ENCODE measurements around the gene POLA1. TPM values are rescaled to one million over a fixed set of nuclear protein-coding genes. Genes with fewer than 3 reads are reported as not detected.
A peak's percentile ranks its signal among the peaks of the same experiment; 100 is the strongest.

The POLA1 gene
- total RNA-seq, 4 donors from 2014 or later = 12.0 to 15.6 (median 12.5) TPM

DNA sequence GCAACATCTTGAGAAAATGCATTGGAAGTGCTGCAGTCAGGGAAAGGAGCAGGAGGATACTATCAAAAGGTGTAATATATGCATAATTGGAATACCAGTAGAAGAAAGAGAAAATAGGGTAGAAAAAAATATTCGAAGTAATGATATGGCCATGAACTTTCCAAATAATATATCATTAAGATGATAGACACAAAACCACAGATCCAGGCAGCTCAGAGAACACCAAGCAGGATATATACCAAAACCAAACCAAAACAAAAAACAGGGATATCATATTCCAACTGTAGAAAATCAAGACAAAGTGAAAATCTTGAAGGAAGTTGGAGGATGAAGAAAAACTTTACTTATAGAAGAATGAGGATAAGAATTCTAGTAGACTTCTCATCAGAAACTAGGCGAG, 9.7 kb upstream of the POLA1 start:
- Histone ChIP-seq H3K4me3 (no peak overlapping the region), H3K9me3 (no peaks in the 10 kb centered on the region), H3K27me3 (no peaks in the 10 kb centered on the region), H3K27ac (no peak overlapping the region), H3K36me3 (no peaks in the 10 kb centered on the region), H3K4me1 (no peaks in the 10 kb centered on the region)
- TF ChIP-seq EP300 (IDR thresholded peaks at IDR 0.05) (no peak), CTCF (IDR thresholded peaks at IDR 0.05) (no peak), POLR2A (IDR thresholded peaks at IDR 0.05) (no peak), POLR2AphosphoS5 (IDR thresholded peaks at IDR 0.05) (no peak)
- 70 to 90% methylated on average over 2 of the region's 2 CpGs for WGBS, 2 donors (ENCODE audit: low coverage in 1 of 2)
- ATAC-seq = no peak

- Histone ChIP-seq H3K4me3 (no peak overlapping the region), H3K27ac (no peak overlapping the region), H3K27me3 (no peaks in the 10 kb centered on the region), H3K36me3 (no peaks in the 10 kb centered on the region), H3K9me3 (no peaks in the 10 kb centered on the region), H3K4me1 (peaks cover 0 to 15% (median 0%) of the 10 kb centered on the region in 3 donors)
- TF ChIP-seq EP300 (IDR thresholded peaks at IDR 0.05) (no peak), POLR2A (IDR thresholded peaks at IDR 0.05) (no peak)
- 73 to 80% methylated on average over 2 to 4 of the region's 4 CpGs for WGBS, 2 donors (ENCODE audit: low coverage in 1 of 2)
- ATAC-seq = no peak
Measured at GRCh38 chrX:24692305-24692704, 1.4 kb upstream of the POLA1 start.

- WGBS, 2 donors (ENCODE audit: low coverage in 1 of 2) = 8 to 13% methylated on average over 2 to 4 of the region's 6 CpGs
- Histone ChIP-seq H3K4me3 (peak overlapping the region in 1 of 2 donors; percentile 66), H3K27me3 (no peaks in the 10 kb centered on the region), H3K9me3 (no peaks in the 10 kb centered on the region), H3K27ac (peak overlapping the region in 1 of 4 donors; percentile 88), H3K36me3 (peaks cover 0 to 5% of the 10 kb centered on the region in 2 donors), H3K4me1 (peaks cover 0 to 15% (median 0%) of the 10 kb centered on the region in 3 donors)
- no peak for ATAC-seq
- TF ChIP-seq CTCF (IDR thresholded peaks at IDR 0.05) (no peak), POLR2A (IDR thresholded peaks at IDR 0.05) (no peak), POLR2AphosphoS5 (IDR thresholded peaks at IDR 0.05) (no peak), EP300 (IDR thresholded peaks at IDR 0.05) (no peak)
Measured at GRCh38 chrX:24694825-24695224, 1.1 kb downstream of the POLA1 start.

- H3K9me3 ChIP-seq = no peaks in the 10 kb centered on the region
- no peak overlapping the region for H3K4me3 ChIP-seq
- TF ChIP-seq EP300 (IDR thresholded peaks at IDR 0.05) = no peak
- no peak for TF ChIP-seq POLR2AphosphoS5 (IDR thresholded peaks at IDR 0.05)
- TF ChIP-seq POLR2A (IDR thresholded peaks at IDR 0.05) = no peak
- TF ChIP-seq CTCF (IDR thresholded peaks at IDR 0.05) = no peak
- H3K36me3 ChIP-seq = peaks cover 0 to 15% of the 10 kb centered on the region in 2 donors
- no peak for ATAC-seq
- H3K27me3 ChIP-seq = no peaks in the 10 kb centered on the region
- WGBS, 2 donors (ENCODE audit: low coverage in 1 of 2) = 55% methylated on average over 6 of the region's 6 CpGs; no CpG with 5 or more reads in 1 of the 2 donors
- no peak overlapping the region for H3K27ac ChIP-seq
- peaks cover 0 to 15% (median 0%) of the 10 kb centered on the region in 3 donors for H3K4me1 ChIP-seq
Measured at GRCh38 chrX:24696294-24696693, 2.6 kb downstream of the POLA1 start.

DNA sequence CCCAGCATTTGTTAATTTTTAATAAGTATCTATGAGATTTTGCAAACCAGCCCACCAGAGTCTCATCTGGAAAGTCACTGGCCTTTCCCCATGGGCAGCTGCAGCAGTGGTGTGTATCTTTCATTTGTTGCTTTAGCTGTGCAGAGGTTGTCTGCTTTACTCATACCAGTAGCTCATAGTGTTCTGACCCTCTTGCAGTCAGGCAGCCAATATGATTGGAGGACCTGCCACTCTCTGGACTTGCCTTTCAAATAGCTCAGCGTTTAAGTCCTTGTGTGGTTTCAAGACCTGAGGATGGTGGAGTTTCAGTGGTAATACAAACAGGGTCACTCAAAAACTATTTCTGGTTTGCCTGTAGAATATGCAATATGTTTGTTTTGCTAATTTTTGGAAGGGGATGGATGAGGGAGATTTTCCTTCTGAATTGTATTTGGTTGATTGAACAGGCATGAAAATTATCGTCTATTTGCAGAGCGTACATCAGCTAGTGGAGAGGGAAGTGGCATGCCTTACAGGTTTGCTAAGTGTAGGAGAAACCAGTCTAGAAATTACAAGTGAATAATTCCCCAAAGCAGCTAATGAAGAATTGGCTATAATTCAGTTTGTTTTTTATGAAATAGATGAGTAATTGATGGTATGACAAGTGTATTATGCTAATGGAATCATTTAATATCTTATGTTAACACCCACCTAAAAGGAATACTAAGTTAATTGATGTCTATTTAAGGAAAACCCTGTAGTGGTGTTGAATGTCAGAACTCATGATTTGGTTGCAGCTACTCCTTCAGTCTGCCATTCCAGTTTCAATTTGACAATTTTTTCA, 8.9 kb downstream of the POLA1 start:
- 91 to 92% methylated on average over 1 to 2 of the region's 3 CpGs for WGBS, 2 donors (ENCODE audit: low coverage in 1 of 2)
- no peaks in the 10 kb centered on the region for H3K9me3 ChIP-seq
- no peak for TF ChIP-seq POLR2A (IDR thresholded peaks at IDR 0.05)
- no peak for TF ChIP-seq CTCF (IDR thresholded peaks at IDR 0.05)
- no peak for TF ChIP-seq EP300 (IDR thresholded peaks at IDR 0.05)
- no peak for TF ChIP-seq POLR2AphosphoS5 (IDR thresholded peaks at IDR 0.05)
- H3K27me3 ChIP-seq = no peaks in the 10 kb centered on the region
- H3K36me3 ChIP-seq = peaks cover 0 to 61% of the 10 kb centered on the region in 2 donors
- H3K4me1 ChIP-seq = no peaks in the 10 kb centered on the region
- H3K27ac ChIP-seq = no peak overlapping the region
- no peak overlapping the region for H3K4me3 ChIP-seq
- no peak for ATAC-seq
